T-cell (primary cell): ENCODE measurements around the gene TYMP. TPM values are rescaled to one million over a fixed set of nuclear protein-coding genes. Genes with fewer than 3 reads are reported as not detected.

Experiments
- ATAC-seq, 4 experiments: fragments of 200-7000 bp in 3 of 4; fragments of 150-1000 bp in 1 of 4; cut with Tn5 transposase; replicated peaks in 1 of 4; 1 replicate in 3 of 4; 2 replicates in 1 of 4; pipeline ENCODE4 v1.10.0; 2021; ENCODE audit warnings: moderate library complexity in 3 of 4, mild to moderate bottlenecking in 2 of 4, moderate number of reproducible peaks in 1 of 4
- CTCF ChIA-PET, 2 donors: fragments of 300-600 bp; sonication (Branson Sonifier 250); formaldehyde crosslinking; loops; one replicate each; lab custom pipeline; 2022; ENCODE audit warnings: antibody characterized with exemption in 2 of 2; lab: Charles Lee
- POLR2A ChIA-PET, 2 donors: fragments of 300-600 bp; sonication (Branson Sonifier 250); formaldehyde crosslinking; loops; one replicate each; lab custom pipeline; 2022; ENCODE audit warnings: antibody characterized with exemption in 2 of 2; lab: Charles Lee
- DNase-seq, 35 experiments: peaks; one replicate each; pipeline versions ENCODE4 v3.0.0 to v3.0.0-alpha.2; 2013 to 2023
- H3K27ac ChIP-seq: one replicate; pipeline ENCODE4 v1.5.1; 2013; ENCODE audit warnings: low read length
- H3K27me3 ChIP-seq, 2 experiments: replicated peaks in 1 of 2; 1 replicate in 1 of 2; 2 replicates in 1 of 2; pipeline versions ENCODE4 v1.6.1 to v1.7.0; 2013; ENCODE audit warnings: low read length in 1 of 2, mixed read lengths in 1 of 2; ENCODE audit not compliant: control insufficient read depth in 2 of 2, insufficient read depth in 2 of 2; ENCODE audit errors: extremely low read depth in 1 of 2
- H3K36me3 ChIP-seq, 2 donors: 1 replicate in 1 of 2; 2 replicates in 1 of 2; pipeline versions ENCODE4 v1.6.1 to v1.7.0; 2013; ENCODE audit warnings: low read length in 1 of 2; ENCODE audit not compliant: control insufficient read depth in 2 of 2, insufficient read depth in 1 of 2; ENCODE audit errors: extremely low read depth in 1 of 2
- H3K4me1 ChIP-seq, 2 experiments: 1 replicate in 1 of 2; 2 replicates in 1 of 2; pipeline versions ENCODE4 v1.6.1 to v1.7.0; 2013; ENCODE audit warnings: low read length in 2 of 2, mixed read lengths in 1 of 2; ENCODE audit not compliant: insufficient read depth in 2 of 2, control insufficient read depth in 1 of 2; ENCODE audit errors: extremely low read depth in 1 of 2
- H3K4me3 ChIP-seq, 2 donors: 1 replicate in 1 of 2; 2 replicates in 1 of 2; pipeline versions ENCODE4 v1.5.1 to v1.7.0; 2013; ENCODE audit warnings: mild to moderate bottlenecking in 2 of 2, low read length in 1 of 2, moderate library complexity in 1 of 2; ENCODE audit not compliant: control insufficient read depth in 1 of 2; ENCODE audit errors: extremely low read depth in 1 of 2
- H3K9me3 ChIP-seq: 2 replicates; pipeline ENCODE4 v1.7.0; 2013
- H3K27ac Mint-ChIP-seq, 2 donors: one replicate each; pipeline ENCODE4 v1.8.0; 2020 to 2021; ENCODE audit warnings: mild to moderate bottlenecking in 2 of 2, mixed read lengths in 2 of 2
- H3K27me3 Mint-ChIP-seq, 2 donors: one replicate each; pipeline ENCODE4 v1.8.0; 2021 to 2022; ENCODE audit warnings: mixed read lengths in 2 of 2
- H3K36me3 Mint-ChIP-seq: one replicate; pipeline ENCODE4 v1.8.0; 2021; ENCODE audit warnings: mixed read lengths
- H3K4me1 Mint-ChIP-seq, 3 donors: one replicate each; pipeline ENCODE4 v1.8.0; 2020 to 2022; ENCODE audit warnings: mixed read lengths in 3 of 3, mild to moderate bottlenecking in 1 of 3
- H3K4me3 Mint-ChIP-seq, 3 donors: one replicate each; pipeline ENCODE4 v1.8.0; 2020 to 2022; ENCODE audit warnings: mild to moderate bottlenecking in 3 of 3, mixed read lengths in 3 of 3, moderate library complexity in 3 of 3
- H3K9me3 Mint-ChIP-seq, 3 donors: one replicate each; pipeline ENCODE4 v1.8.0; 2020 to 2022; ENCODE audit warnings: mixed read lengths in 3 of 3
- WGBS: methylation state at CpG from one replicate; pipeline ENCODE4 v1.1.5; 2013; ENCODE audit warnings: missing lambda C conversion rate; ENCODE audit not compliant: insufficient coverage; 5-methylcytosine and 5-hydroxymethylcytosine counted together
- total RNA-seq, 35 experiments: library from RNA in 6 of 35; stranded (reverse) in 6 of 35; fragments of 120-200 nt in 1 of 35; gene quantifications; one replicate each; pipeline versions ENCODE4 v1.2.1 to v1.2.4 and lab custom pipeline; 2013 to 2026

The TYMP gene
- total RNA-seq, 5 donors from 2014 or later (not counting 1 experiment from before 2014, with no cell fraction given) = 11.6 to 29.1 (median 14.9) TPM

- DNase-seq (no peak), ATAC-seq (no peak)
- Mint-ChIP-seq H3K9me3 (no peaks in the 10 kb centered on the region), H3K4me1 (peaks cover 2 to 5% (median 2%) of the 10 kb centered on the region in 3 donors), H3K27ac (no peak overlapping the region), H3K27me3 (no peaks in the 10 kb centered on the region), H3K36me3 (no peaks in the 10 kb centered on the region), H3K4me3 (no peak overlapping the region)
- POLR2A ChIA-PET = no interaction called here
- Histone ChIP-seq H3K36me3 (peaks cover 13 to 25% of the 10 kb centered on the region in 2 donors), H3K9me3 (no peaks in the 10 kb centered on the region), H3K4me1 (peaks cover 0 to 15% of the 10 kb centered on the region in 2 experiments), H3K27me3 (no peaks in the 10 kb centered on the region), H3K4me3 (no peak overlapping the region), H3K27ac (no peak overlapping the region)
- CTCF ChIA-PET = interaction anchor here (0.6 kb wide), 2 partner anchors 94 to 122 kb away, joined by 3 read pairs; no protein-coding TSS in a partner anchor
- 96% methylated on average over 12 of the region's 12 CpGs for WGBS
These were observed 29.4 kb downstream of the TYMP start for GRCh38 chr22:50500452-50500851.

- H3K9me3 Mint-ChIP-seq = no peaks in the 10 kb centered on the region
- H3K4me3 ChIP-seq = no peak overlapping the region
These were observed 31.4 kb downstream of the TYMP start for GRCh38 chr22:50498322-50498890.

GRCh38 chr22:50497093-50497492 lies 32.7 kb downstream of the TYMP start:
- Mint-ChIP-seq H3K36me3 (no peaks in the 10 kb centered on the region), H3K4me1 (peaks cover 2 to 5% (median 2%) of the 10 kb centered on the region in 3 donors), H3K27ac (no peak overlapping the region), H3K27me3 (no peaks in the 10 kb centered on the region), H3K4me3 (no peak overlapping the region), H3K9me3 (no peaks in the 10 kb centered on the region)
- no peaks in the 10 kb centered on the region for H3K27me3 ChIP-seq
- ChIA-PET CTCF (interaction anchor here in 1 of 2 donors (0.7 to 1.8 kb wide), 6 partner anchors 29 to 150 kb away, joined by 3 to 15 read pairs (median 4); partner anchors contain the start of gene SCO2), POLR2A (no interaction called here)
- ATAC-seq = no peak
- DNase-seq = no peak
- H3K4me3 ChIP-seq = no peak overlapping the region
- no peaks in the 10 kb centered on the region for H3K9me3 ChIP-seq
- peaks cover 0 to 9% of the 10 kb centered on the region in 2 experiments for H3K4me1 ChIP-seq
- no peaks in the 10 kb centered on the region for H3K36me3 ChIP-seq
- 60% methylated on average over 3 of the region's 6 CpGs for WGBS
- no peak overlapping the region for H3K27ac ChIP-seq

More at GRCh38 chr22:50498322-50498890, 31.4 kb downstream of the TYMP start:
- Histone ChIP-seq H3K4me1 (peaks cover 0 to 9% of the 10 kb centered on the region in 2 experiments), H3K27ac (no peak overlapping the region), H3K36me3 (peaks cover 4 to 11% of the 10 kb centered on the region in 2 donors), H3K27me3 (no peaks in the 10 kb centered on the region), H3K9me3 (no peaks in the 10 kb centered on the region)
- ChIA-PET POLR2A (interaction anchor here in 1 of 2 donors (0.5 kb wide), 1 partner anchor 125 kb away, joined by 3 read pairs; no protein-coding TSS in a partner anchor), CTCF (interaction anchor here (0.5 to 1.8 kb wide), 9 partner anchors 9 to 256 kb away, joined by 3 to 15 read pairs (median 4); partner anchors contain the start of gene SCO2 (in 1 of the 2))
- ATAC-seq (peak; percentile 76 to 96 (median 92)), DNase-seq (peak in 34 of 35 experiments; percentile 21 to 85 (median 62))
- no peak overlapping the region for H3K27ac Mint-ChIP-seq
- 17% methylated on average over 5 of the region's 13 CpGs for WGBS
- no peaks in the 10 kb centered on the region for H3K27me3 Mint-ChIP-seq
- H3K36me3 Mint-ChIP-seq = no peaks in the 10 kb centered on the region
- no peak overlapping the region for H3K4me3 Mint-ChIP-seq
- H3K4me1 Mint-ChIP-seq = peaks cover 2 to 5% (median 2%) of the 10 kb centered on the region in 3 donors

- no peaks in the 10 kb centered on the region for H3K9me3 Mint-ChIP-seq
- H3K27ac Mint-ChIP-seq = peak overlapping the region in 1 of 2 donors; percentile 31
- H3K36me3 Mint-ChIP-seq = no peaks in the 10 kb centered on the region
- ChIA-PET CTCF (interaction anchor here in 1 of 2 donors (0.7 kb wide), 1 partner anchor 117 kb away, joined by 3 read pairs; no protein-coding TSS in a partner anchor), POLR2A (interaction anchor here in 1 of 2 donors (0.6 kb wide), 2 partner anchors 23 to 78 kb away, joined by 3 read pairs; no protein-coding TSS in a partner anchor)
- H3K4me3 Mint-ChIP-seq = peak overlapping the region; percentile 21 to 57 (median 45)
- H3K36me3 ChIP-seq = no peaks in the 10 kb centered on the region
- 43% methylated on average over 20 of the region's 27 CpGs for WGBS
- no peak overlapping the region for H3K27ac ChIP-seq
- H3K4me1 Mint-ChIP-seq = peaks cover 6 to 9% (median 9%) of the 10 kb centered on the region in 3 donors
- peaks cover 2 to 12% of the 10 kb centered on the region in 2 experiments for H3K4me1 ChIP-seq
- no peak for DNase-seq
- no peaks in the 10 kb centered on the region for H3K9me3 ChIP-seq
- ATAC-seq = peak in 3 of 4 experiments; percentile 27 to 52 (median 42)
- peaks cover 0 to 29% of the 10 kb centered on the region in 2 experiments for H3K27me3 ChIP-seq
- no peaks in the 10 kb centered on the region for H3K27me3 Mint-ChIP-seq
- H3K4me3 ChIP-seq = no peak overlapping the region
These were observed 39.1 kb downstream of the TYMP start for GRCh38 chr22:50490531-50491308.

- H3K27ac Mint-ChIP-seq = no peak overlapping the region
- H3K27me3 Mint-ChIP-seq = no peaks in the 10 kb centered on the region
- POLR2A ChIA-PET = interaction anchor here in 1 of 2 donors (0.6 kb wide), 2 partner anchors 22 to 79 kb away, joined by 3 read pairs; no protein-coding TSS in a partner anchor
These were observed 40.2 kb downstream of the TYMP start for GRCh38 chr22:50489363-50490243.

More at GRCh38 chr22:50489363-50490243, 40.2 kb downstream of the TYMP start:
- H3K9me3 ChIP-seq = no peaks in the 10 kb centered on the region
- WGBS = 87% methylated on average over 14 of the region's 31 CpGs
- no peak overlapping the region for H3K4me3 ChIP-seq
- CTCF ChIA-PET = interaction anchor here in 1 of 2 donors (1.0 kb wide), 1 partner anchor 9 kb away, joined by 5 read pairs; no protein-coding TSS in a partner anchor
- H3K27ac ChIP-seq = no peak overlapping the region
- Mint-ChIP-seq H3K4me1 (peaks cover 9% of the 10 kb centered on the region in 3 donors), H3K36me3 (no peaks in the 10 kb centered on the region), H3K4me3 (no peak overlapping the region), H3K9me3 (no peaks in the 10 kb centered on the region)
- peaks cover 2 to 12% of the 10 kb centered on the region in 2 experiments for H3K4me1 ChIP-seq
- DNase-seq = no peak
- no peaks in the 10 kb centered on the region for H3K36me3 ChIP-seq
- H3K27me3 ChIP-seq = peaks cover 0 to 34% of the 10 kb centered on the region in 2 experiments
- ATAC-seq = no peak
